ENCODE measurements around the gene RADIL. TPM values are rescaled to one million over a fixed set of nuclear protein-coding genes. Genes with fewer than 3 reads are reported as not detected.

Gene RADIL
- total and polyA plus RNA-seq, 9 of the 15 experiments (the other 6 are each of a cell fraction or from before 2014, with no cell fraction given), result 0.06 to 8.1 (median 1.9) TPM; not detected in 1

- POLR2A ChIA-PET, result interaction anchor here (1.5 kb wide), 1 partner anchor 9 kb away, joined by 11 read pairs; the partner anchor contains the start of gene AP5Z1
- Histone ChIP-seq H3K4me3 (no peak overlapping the region), H3K4me2 (ENCODE audit: insufficient read depth, low read length) (no peak overlapping the region)
Observed at GRCh38 chr7:4765776-4766490, 117.6 kb downstream of the RADIL start.

More at GRCh38 chr7:4765776-4766490, 117.6 kb downstream of the RADIL start:
- 0 out of 6 replicates have a peak, but pooled peaks of 1 of the 3 experiments have one; percentile 25 for TF ChIP-seq CTCF (IDR thresholded peaks at IDR 0.05 in 2 of 3, conservative IDR thresholded peaks at IDR 0.05 in 1 of 3; ENCODE audit: insufficient read depth in 2 of 3, low read depth in 1 of 3, low read length in 3 of 3)
- no peak for TF ChIP-seq FOXK1 (CRISPR knock-in tag; IDR thresholded peaks at IDR 0.05; ENCODE audit: borderline replicate concordance)
- TF ChIP-seq CREB1 (IDR thresholded peaks at IDR 0.05), result no peak
- TF ChIP-seq CREB1 (CRISPR knock-in tag; IDR thresholded peaks at IDR 0.05), result no peak
- peak; percentile 76 for TF ChIP-seq RBM22 (IDR thresholded peaks at IDR 0.05; ENCODE audit: low read depth, low read length, poor library complexity, severe bottlenecking)
- TF ChIP-seq CTCFL (IDR thresholded peaks at IDR 0.05; ENCODE audit: borderline replicate concordance, insufficient read depth, low read depth, low read length, poor library complexity, severe bottlenecking), result peak; percentile 5
- peaks cover 54% of the 10 kb centered on the region; the same call in 2 of the 3 replicates for H3K36me3 ChIP-seq (ENCODE audit: control insufficient read depth, insufficient read depth, low read length)
- CTCF ChIA-PET (ENCODE audit: low intra/inter-chr PET ratio), result no interaction called here
- H2AFZ ChIP-seq (ENCODE audit: low read depth, low read length), result no peak overlapping the region
- ATAC-seq, result peak; percentile 24; the same call in 2 of the 3 replicates
- peak overlapping the region in 1 of 2 experiments; percentile 4; a peak in 1 of 4 replicates for H3K9ac ChIP-seq (ENCODE audit: insufficient read depth in 1 of 2, low read depth in 2 of 2, low read length in 2 of 2)
- no peaks in the 10 kb centered on the region for H3K27me3 ChIP-seq (ENCODE audit: control insufficient read depth in 2 of 2, insufficient read depth in 2 of 2, low read length in 2 of 2)
- intact Hi-C loops (cut with micrococcal nuclease), result no loop called here
- no peak for DNase-seq (ENCODE audit: extremely low read depth in 1 of 4, low spot score in 3 of 4)
- H3K9me3 ChIP-seq (replicated peaks; ENCODE audit: control insufficient read depth, insufficient read depth, low read depth, low read length), result no peaks in the 10 kb centered on the region
- peaks cover 5% of the 10 kb centered on the region for H3K9me1 ChIP-seq (ENCODE audit: control insufficient read depth, insufficient read depth, low read length)
- no TSS peak for BruUV-seq (replicated peaks)
- WGBS (ENCODE audit: insufficient coverage, low coverage, missing lambda C conversion rate), result 88% methylated on average over 23 of the region's 23 CpGs
- no peaks in the 10 kb centered on the region for H3K79me2 ChIP-seq (ENCODE audit: control insufficient read depth, insufficient read depth, low read length)
- in situ Hi-C loops (cut with MboI), result no loop called here
- FAIRE-seq, result no peak
- H4K20me1 ChIP-seq (replicated peaks; ENCODE audit: control insufficient read depth, insufficient read depth, low read length), result 0 out of 2 replicates have a peak, but pooled peaks cover 4% of the 10 kb centered on the region
- peaks cover 0 to 12% of the 10 kb centered on the region in 2 experiments; a peak in 1 of 5 replicates for H3K4me1 ChIP-seq (replicated peaks in 1 of 2; ENCODE audit: control insufficient read depth in 2 of 2, insufficient read depth in 2 of 2, low read length in 2 of 2)
- no peak overlapping the region for H3K27ac ChIP-seq (ENCODE audit: extremely low read depth, low read depth, low read length)
